PFSK-1 (cell line): Measurements from ENCODE around the gene TP53.

Experiments used
- FOXP2 ChIP-seq: optimal IDR thresholded peaks from 2 replicates; pipeline ENCODE3; 2011; ENCODE audit warnings: borderline replicate concordance, control low read depth, inconsistent platforms; ENCODE audit not compliant: insufficient read depth; ENCODE audit errors: extremely low read length, extremely low read depth
- POLR2AphosphoS5 ChIP-seq: IDR thresholded peaks from 2 replicates; pipeline ENCODE4 v1.6.1; 2012; ENCODE audit warnings: low read depth, mild to moderate bottlenecking, control low read depth, low read length, moderate library complexity
- REST ChIP-seq, 2 experiments: IDR thresholded peaks; 2 replicates each; pipeline versions ENCODE4 v1.6.1 to v1.8.0; 2011 to 2012; ENCODE audit warnings: low read depth in 2 of 2, low read length in 2 of 2, control low read depth in 1 of 2, inconsistent platforms in 1 of 2, mild to moderate bottlenecking in 1 of 2, moderate library complexity in 1 of 2; ENCODE audit not compliant: insufficient read depth in 1 of 2
- SIN3A ChIP-seq: IDR thresholded peaks from 2 replicates; pipeline ENCODE4 v1.6.1; 2012; ENCODE audit warnings: mild to moderate bottlenecking, low read length, moderate library complexity, borderline replicate concordance; ENCODE audit not compliant: insufficient read depth
- TAF1 ChIP-seq: IDR thresholded peaks from 2 replicates; pipeline ENCODE4 v1.6.1; 2012; ENCODE audit warnings: low read length, control low read depth, borderline replicate concordance; ENCODE audit not compliant: insufficient read depth

GRCh38 chr17:7686222-7687071, 843 bp downstream of the TP53 start:
- TF ChIP-seq SIN3A (peak; percentile 78; the same call in 1 of the 2 replicates), POLR2AphosphoS5 (peak; percentile 64), TAF1 (peak; percentile 78; the same call in 1 of the 2 replicates), REST (IDR thresholded peaks at IDR 0.05; ENCODE audit: insufficient read depth in 1 of 2, low read depth in 2 of 2, low read length in 2 of 2) (no peak), FOXP2 (no peak)
